ENCODE data around the gene SFTA2.

Gene SFTA2

DNA sequence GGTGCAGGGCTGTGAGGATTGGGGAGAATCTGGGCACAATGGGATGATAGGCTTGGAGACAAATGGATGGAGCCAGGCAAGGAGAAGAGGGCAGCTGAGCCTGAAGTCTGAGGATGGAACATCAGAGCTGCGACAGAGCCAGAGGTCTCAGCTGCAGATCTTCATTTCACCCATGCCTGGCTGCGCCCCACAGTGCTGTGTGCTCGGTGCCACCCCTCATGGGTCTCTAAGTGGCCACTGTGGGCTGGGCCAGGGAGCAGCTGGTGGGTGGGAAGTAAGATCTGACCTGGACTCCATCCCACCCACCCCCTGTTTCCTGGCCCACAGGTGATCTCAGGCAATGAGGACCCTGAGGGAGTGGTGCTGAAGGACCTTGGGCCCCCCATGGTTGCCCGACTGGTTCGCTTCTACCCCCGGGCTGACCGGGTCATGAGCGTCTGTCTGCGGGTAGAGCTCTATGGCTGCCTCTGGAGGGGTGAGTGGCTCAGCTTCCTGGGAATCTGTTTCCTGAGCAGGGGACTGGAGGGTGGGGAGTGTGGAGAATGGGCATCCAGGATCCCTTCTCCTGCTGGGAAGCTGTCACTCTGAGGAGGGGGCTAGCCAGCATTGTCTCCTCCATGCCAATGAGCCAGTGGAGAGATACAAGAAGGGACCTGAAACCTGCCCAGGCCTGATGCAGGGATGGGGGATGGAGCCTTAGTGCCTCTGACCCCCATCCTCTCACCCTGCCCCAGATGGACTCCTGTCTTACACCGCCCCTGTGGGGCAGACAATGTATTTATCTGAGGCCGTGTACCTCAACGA lies 41.1 kb downstream of the SFTA2 start:
- no peak for DNase-seq (ENCODE audit: low spot score)

DNA sequence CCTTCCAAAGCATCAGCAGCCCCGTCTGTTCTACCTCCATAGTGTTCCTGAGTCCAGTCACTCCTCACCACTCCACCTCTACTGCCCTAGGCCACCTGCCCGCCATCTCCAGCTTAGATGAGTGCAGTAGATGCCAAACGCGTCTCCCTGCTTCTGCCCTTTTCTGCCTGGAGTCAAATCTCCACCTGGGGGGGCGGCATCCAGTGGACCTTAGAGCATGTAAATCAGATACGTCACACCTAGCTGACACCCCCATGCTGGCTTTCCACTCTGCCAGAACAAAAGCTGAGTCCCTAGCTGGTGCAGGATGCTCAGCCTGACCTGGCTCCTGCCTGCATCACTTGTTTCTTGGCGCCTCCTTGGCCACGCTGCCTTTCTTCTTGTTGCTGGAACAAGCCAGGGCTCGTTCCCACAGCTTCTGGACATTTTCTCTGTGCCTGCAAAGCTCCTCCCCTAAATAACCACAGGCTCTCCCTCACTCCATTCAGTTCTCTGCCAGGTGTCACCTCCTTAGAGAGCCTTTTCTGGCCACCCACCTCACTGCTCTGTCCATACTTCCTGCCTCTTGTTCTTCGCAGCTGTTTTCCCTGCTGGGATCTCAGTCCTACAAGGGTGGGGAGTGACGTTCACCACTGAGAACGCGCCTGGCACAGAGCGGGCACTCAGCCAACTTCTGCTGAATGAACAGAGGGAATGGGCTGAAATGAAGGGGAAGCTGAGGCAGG lies 41.9 kb downstream of the SFTA2 start:
- DNase-seq (ENCODE audit: low spot score): no peak

DNA sequence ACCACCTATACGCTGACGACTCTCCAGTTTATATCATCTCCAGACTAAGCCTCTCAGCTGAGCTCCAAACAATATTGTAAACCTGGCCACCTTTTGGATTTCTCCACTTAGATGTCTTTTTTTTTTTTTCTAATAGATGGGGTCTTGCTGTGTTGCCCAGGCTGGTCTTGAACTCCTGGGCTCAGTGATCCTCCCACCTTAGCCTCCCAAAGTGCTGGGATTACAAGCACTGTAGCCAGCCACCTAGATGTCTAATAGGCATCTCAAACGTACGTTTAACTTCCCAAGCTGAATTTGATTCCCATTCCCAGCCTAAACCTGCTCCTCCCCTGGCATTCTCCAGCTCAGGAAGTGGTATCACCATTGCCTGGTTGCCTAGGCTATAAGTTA lies 42.5 kb downstream of the SFTA2 start:
- DNase-seq (ENCODE audit: low spot score): no peak

DNA sequence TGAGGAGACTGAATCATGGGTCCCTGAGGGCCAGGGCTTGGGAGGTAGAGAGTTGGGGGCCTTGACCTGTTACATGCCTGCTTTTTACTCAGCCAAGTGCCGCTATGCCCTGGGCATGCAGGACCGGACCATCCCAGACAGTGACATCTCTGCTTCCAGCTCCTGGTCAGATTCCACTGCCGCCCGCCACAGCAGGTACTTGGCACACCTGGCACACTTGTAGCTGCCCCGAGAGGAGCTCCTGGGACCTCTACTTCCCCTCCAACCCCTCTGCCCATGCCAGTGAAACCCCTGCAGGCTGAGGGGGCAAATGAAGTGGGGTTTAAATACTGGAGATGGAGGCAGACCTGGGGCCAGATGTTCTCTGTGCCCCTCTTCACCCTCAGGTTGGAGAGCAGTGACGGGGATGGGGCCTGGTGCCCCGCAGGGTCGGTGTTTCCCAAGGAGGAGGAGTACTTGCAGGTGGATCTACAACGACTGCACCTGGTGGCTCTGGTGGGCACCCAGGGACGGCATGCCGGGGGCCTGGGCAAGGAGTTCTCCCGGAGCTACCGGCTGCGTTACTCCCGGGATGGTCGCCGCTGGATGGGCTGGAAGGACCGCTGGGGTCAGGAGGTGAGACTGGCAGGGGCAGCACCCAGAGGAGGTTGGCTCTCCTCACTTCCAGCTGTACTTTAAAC lies 43.0 kb downstream of the SFTA2 start:
- no peak for DNase-seq (ENCODE audit: low spot score)

DNA sequence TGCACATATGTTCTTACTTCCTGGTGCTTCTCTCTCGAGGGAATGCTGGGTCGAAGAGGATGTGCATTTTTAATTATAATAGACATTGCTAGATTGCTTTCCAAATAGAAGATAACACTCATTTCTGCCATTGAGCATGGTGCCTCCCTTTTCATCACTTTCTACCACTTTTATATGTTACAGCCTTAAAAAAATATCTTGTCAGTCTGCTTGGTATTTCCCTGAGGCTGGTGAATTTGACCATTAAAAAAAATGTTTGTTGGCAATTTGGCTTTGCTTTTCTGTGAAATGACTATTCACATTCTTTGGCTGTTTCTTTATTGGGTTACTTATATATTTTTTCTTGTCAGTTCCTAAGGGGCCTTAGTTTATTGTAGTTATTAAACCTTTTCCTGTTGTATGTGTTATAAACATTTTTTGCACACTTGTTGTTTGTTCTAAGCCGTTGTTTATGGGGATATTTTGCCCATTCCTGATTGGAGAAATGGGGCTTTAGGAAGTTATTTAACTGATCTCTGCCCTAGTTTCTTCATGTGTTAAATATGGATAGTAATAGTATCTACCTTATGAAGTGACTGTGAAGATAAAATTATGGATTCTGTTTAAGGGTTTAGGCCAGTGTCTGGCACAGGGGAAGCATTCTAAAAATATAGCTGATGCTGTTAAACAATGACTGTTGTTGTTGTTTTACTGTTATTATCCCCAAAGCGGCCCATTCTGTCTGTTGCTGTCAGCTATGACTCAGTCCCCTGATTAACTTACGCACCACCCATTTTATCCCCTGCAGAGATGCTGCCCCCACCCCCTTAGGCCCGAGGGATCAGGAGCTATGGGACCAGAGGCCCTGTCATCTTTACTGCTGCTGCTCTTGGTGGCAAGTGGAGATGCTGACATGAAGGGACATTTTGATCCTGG lies 43.8 kb downstream of the SFTA2 start:
- no peak for DNase-seq (ENCODE audit: low spot score)

DNA sequence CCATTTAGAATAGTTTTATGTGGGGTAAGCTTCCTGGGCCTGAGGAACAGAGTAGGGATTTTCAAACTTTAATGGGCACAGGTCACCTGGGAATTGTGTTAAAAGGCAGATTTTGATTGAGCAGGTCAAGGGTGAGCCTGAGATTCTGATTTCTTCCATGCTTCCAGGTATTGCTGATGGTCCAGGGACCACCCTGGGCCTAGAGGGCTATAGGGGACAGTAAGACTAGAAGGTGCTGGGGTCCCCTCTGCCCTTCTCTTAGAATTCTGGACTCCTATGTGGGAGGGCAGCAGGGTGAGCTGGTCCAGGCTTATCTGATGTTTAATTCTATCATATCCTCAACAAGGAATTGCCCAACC lies 45.1 kb downstream of the SFTA2 start:
- no peak for DNase-seq (ENCODE audit: low spot score)

DNA sequence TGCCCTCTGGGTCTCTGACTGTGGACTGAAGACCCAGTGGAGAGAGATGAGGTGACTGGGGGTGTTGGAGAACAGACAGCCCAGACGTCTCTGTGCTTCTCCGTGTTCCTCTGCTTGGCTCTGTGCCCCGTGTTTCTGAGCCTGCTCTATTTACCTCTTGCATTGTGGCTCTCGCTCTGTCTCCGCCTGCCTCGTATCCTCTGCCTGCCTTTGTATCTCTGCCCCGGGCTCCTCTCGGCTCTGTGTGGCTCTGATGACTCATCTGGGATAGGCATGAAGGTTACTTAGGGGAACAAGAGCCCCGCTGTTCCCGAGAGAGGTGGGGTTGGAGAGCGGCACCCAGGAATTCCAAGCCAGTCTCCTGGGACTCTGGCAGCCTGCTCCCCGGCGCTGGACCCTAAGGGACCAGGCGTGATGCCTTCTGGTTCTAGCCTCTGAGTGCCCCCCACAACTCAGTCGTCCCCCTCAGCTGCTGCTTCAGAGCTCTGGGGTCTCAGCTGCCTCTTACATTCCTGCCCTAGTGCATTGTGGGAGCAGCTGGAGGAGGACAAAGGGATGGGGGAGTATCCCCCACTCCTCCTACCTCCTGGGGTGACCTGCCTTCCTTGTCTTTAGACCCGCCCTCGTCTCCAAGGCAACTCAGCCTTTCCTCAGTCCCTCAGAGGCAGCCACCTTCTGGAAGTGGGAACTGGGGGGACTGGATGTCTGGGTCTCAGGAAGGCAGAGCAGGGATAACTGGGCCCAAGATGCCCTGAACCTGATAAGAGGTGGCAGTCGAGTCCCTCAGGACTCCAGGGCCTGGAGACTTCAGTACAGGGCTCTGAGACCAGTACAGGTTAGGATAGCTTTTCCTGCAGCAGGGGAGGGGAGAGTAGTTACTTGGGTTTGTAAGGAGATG lies 45.7 kb downstream of the SFTA2 start:
- DNase-seq (ENCODE audit: low spot score): peak; percentile 76

DNA sequence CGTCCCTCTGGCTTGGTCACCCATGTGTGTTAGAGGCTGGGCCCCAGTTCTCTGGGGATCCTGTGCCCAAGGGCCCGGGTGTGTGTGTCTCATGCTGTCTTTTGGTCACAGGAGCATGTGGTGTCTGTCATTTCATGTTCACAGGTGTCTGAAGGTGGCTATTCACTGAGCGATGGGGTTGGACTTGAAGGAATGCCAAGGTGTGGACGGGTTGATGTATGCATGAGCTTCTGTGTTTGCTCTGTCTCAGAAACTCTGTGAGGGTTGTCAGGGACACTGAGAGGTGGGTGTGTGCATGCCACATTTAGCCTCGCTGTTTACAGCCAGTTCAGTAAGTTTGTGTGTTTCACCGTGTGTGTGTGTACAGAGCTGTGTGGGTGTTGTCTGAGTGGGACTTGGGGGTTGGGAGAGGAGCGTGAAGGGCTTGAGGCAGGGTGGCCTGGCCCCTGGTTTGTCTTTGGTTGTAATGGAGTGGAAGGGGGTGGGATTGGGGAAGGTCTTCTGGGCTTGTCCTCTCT lies 46.4 kb downstream of the SFTA2 start:
- no peak for DNase-seq (ENCODE audit: low spot score)

DNA sequence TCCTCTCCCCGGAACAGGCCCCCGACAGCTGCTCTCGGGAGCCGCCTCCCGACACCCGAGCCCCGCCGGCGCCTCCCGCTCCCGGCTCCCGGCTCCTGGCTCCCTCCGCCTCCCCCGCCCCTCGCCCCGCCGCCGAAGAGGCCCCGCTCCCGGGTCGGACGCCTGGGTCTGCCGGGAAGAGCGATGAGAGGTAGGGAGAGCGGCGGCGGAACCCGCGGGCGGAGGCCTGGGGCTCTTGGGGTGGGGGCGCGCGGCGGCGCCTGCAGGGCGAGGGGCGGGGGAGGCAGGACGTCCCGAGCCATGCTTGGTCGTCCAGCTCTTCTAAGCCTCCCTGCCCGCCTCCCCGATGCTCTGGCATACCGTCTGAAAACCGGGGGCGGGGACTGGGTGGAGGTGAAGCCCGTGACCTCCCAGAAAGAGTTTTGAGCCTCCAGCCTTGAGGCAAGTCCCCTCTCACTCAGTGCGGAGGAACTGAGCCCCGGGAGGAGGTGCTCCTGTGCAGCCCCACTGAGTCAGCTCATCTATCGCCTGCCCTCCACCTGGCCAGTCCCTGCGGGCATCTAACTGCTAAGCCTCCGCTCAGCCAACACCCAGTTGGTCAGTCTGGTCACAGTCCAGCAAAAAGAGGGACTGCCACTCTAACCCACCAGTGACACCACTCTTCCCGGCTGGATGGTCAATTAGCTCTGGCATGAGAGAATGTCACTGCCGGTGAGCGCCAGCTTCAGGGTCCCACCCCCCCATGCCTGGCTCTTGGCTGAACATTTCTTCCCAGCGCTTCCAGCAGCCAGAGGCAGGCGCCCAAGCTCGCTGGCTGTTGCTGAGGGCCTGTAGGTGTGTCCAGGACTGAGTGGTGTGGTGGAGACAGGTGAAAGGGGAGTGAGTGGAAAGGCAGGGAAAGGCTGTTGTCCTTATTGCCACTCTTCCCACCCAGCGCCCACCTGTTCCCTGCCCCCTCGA lies 47.2 kb downstream of the SFTA2 start:
- DNase-seq (ENCODE audit: low spot score): peak; percentile 53

DNA sequence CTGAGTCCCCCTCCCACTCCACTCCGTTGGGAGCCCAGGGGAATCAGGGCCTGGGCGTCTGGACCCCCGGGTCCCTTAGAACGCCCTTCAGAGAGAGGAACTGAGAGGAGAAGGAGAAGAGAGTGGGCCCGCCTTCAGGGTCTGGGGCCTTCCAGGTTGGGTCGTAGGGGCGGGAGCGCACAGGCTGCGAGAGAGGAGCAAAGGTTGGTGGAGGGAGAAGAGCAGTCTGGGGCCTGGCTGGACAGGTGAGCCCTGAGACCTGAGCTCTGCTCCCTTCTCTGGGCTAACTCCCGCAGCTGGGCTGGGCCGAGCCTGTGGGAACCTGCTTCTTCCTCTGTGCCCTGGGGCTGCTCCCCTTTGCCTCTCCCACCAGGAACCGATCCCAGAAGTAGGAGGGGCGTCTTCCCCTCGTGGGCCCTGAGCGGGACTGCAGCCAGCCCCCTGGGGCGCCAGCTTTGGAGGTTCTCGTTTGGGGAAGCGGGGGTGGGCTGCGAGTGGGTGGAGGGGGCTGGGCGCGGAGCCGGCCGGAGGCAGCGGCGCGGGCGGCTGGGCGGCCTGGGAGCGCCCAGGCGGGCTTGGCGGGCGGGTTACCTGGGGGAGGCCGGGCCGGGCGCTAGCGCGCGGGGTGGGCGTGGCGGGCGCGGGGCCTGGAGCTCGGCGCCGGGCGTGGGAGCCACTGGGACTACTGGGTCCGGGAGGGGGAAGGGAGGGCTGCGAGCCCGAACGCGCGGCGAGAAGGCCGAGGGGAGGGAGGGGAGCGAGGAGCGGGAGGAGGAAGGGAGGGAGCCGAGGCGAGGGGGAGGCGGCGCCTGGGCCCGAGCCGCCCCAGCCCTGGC lies 48.1 kb downstream of the SFTA2 start, which contains the start of gene DDR1:
Gene DDR1 (plus strand): TSS at position 835 of the 836 bp plus-strand sequence. CDS start 4,211 bp downstream, outside the sequence.
- DNase-seq (ENCODE audit: low spot score): peak; percentile 66

DNA sequence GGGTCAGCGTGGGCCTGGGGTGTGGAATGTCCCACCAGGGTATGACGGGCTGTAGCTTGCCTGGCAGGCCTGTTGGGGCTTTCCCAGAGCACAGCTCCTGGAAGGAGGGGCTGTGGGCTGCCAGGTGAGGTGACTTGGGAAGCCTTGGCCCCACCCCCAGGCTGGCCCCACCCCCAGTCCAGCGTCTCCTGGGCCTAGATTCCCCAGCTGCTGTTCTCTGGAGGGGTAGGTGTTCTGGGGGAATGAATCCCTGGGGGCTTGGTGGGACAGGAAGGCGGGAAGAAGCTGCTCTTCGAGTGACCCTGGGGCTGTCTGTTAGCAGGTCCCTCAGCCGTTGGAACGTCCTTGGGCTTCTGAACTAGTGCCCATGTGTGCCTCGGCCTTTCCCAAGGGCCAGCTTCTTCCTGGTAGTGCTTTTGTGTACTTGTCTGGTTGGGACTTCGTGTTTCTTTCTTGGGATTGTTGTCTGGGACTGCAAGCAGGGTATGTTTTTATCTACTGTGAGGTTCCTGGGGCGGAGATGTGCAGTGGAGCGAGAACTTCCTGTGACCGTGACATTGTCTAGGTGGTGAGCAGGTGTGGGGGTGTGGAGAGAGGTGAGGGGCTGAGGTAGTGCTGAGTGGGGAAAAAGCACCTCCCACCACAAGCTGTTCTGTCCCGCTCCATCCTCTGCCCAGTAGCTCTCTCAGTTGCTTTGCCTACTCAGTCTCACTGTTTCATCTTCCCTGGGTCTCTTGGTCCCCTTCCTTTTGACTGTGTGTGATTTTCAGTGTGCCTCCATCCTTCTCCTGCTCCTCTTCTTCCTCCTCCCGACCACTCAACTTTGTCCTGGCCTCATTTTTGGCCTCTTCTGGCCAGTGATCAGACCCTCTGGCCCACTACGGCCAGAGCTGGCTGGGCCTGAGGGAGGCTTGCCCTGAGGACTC lies 48.9 kb downstream of the SFTA2 start:
- DNase-seq (ENCODE audit: low spot score): peak; percentile 51

DNA sequence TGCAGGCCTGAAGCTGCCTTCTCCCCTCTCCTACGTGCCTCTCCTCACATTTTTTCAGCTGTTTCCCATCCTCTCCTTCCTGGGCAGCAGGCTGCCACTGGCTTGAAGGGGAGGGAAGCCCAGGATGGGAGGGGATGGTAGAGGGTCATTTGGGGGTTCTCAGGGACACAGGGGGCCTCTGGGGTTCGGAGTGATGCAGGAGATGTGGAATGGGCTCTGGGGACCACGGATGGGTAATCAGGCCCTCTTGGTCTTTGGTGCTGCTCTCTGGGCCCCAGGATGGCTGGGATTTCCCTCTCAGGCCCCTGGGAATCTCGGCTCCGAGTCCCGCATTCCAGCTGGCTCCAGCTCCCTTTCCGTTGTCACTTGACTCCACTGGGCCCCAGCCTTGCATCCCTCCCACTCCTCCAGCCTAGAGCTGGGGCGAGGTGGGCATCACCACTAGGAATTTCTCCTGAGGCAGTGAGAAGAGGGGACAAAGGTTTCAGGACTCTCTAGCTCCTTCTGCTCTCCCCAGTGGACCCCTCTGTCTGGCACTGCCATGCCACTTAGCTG lies 49.7 kb downstream of the SFTA2 start:
- no peak for DNase-seq (ENCODE audit: low spot score)

DNA sequence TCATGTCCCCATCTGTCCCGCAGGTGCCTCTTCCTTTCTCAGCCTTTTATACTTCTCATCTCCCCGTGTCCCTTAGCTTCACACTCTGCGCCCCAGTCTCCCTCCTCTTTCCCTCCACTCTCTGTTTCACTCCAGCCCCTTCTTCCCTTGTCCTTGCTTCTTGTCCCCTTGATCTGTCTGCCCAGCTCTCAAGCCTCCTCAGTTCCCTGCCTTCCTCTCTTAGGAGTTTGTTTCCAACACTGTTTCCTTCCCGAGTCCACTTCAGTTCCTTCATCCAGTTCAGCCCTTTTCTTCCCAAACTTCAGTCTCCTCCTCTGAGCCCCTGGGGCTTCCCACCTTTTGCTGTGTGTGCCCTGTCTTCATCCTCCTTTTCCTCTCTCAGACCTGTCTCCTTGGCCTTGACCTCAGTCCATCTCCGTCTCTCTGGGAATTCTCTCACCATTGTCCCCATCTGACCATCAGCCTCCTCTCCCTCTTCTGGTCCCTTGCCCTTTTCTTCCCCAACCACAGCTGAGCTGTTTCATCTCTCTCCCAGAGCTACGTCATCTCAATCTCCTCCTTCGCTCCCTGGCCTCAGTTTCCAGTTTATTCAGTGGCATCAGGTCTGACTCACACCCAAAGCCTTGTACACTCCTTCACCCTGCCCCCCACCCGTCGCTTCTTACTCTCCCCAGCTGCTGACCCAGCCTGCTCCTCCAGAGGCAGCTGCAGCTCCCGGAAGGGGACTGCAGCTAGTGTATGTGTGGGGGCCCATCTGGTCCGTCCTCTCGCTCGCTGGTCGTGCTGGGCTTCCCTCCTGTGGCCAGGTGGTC lies 50.4 kb downstream of the SFTA2 start:
- no peak for DNase-seq (ENCODE audit: low spot score)
